ENCODE data around the gene FADS2. TPM values are rescaled to one million over a fixed set of nuclear protein-coding genes. Genes with fewer than 3 reads are reported as not detected.

Gene FADS2
- total RNA-seq, 4 donors from 2014 or later = 1.6 to 30.7 (median 12.0) TPM

DNA sequence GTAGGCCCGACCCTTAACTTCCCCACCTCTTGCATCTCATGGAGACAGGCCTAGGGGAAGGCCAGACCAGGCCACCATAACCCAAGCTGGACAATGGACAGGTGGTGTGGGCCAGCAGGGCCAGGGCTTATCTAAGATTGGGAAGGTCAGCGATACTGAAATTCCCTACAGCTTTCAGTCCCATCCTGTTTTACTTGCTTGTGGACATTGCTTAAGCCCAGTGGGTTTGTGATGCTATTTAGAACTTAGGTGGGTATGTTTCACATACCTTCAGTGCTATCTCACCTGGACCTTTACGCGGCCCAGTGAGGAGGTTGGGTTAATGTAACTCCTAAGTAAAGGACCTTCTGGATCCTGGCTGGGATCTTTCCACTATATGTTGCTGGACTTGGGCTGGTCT is 1.7 kb downstream of the FADS2 start:
- H3K36me3 ChIP-seq = no peaks in the 10 kb centered on the region
- no peaks in the 10 kb centered on the region for H3K27me3 ChIP-seq
- peak overlapping the region in 1 of 4 donors; percentile 59 for H3K4me3 ChIP-seq
- H3K9me3 ChIP-seq = no peaks in the 10 kb centered on the region
- TF ChIP-seq POLR2A (IDR thresholded peaks at IDR 0.05) = no peak
- TF ChIP-seq, protein P1, sequence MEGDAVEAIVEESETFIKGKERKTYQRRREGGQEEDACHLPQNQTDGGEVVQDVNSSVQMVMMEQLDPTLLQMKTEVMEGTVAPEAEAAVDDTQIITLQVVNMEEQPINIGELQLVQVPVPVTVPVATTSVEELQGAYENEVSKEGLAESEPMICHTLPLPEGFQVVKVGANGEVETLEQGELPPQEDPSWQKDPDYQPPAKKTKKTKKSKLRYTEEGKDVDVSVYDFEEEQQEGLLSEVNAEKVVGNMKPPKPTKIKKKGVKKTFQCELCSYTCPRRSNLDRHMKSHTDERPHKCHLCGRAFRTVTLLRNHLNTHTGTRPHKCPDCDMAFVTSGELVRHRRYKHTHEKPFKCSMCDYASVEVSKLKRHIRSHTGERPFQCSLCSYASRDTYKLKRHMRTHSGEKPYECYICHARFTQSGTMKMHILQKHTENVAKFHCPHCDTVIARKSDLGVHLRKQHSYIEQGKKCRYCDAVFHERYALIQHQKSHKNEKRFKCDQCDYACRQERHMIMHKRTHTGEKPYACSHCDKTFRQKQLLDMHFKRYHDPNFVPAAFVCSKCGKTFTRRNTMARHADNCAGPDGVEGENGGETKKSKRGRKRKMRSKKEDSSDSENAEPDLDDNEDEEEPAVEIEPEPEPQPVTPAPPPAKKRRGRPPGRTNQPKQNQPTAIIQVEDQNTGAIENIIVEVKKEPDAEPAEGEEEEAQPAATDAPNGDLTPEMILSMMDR (IDR thresholded peaks at IDR 0.05) = no peak
- peak overlapping the region in 3 of 4 donors; percentile 42 to 92 (median 55) for H3K27ac ChIP-seq
- DNase-seq = no peak
- peaks cover 0 to 38% (median 11%) of the 10 kb centered on the region in 4 donors for H3K4me1 ChIP-seq

- no peak for DNase-seq
- H3K27ac ChIP-seq = peak overlapping the region in 3 of 4 donors; percentile 39 to 92 (median 42)
- H3K4me3 ChIP-seq = peak overlapping the region in 1 of 4 donors; percentile 59
- H3K27me3 ChIP-seq = no peaks in the 10 kb centered on the region
- TF ChIP-seq POLR2A (IDR thresholded peaks at IDR 0.05) = no peak
- TF ChIP-seq, protein P1 (IDR thresholded peaks at IDR 0.05) = no peak
- H3K9me3 ChIP-seq = no peaks in the 10 kb centered on the region
- H3K4me1 ChIP-seq = peaks cover 0 to 43% (median 11%) of the 10 kb centered on the region in 4 donors
- no peaks in the 10 kb centered on the region for H3K36me3 ChIP-seq
These were observed 2.4 kb downstream of the FADS2 start for GRCh38 chr11:61830237-61831105.

GRCh38 chr11:61832207-61832606 is 4.1 kb downstream of the FADS2 start:
- Histone ChIP-seq H3K27ac (no peak overlapping the region), H3K27me3 (no peaks in the 10 kb centered on the region)
- TF ChIP-seq, protein P1 (IDR thresholded peaks at IDR 0.05) = no peak
- TF ChIP-seq POLR2A (IDR thresholded peaks at IDR 0.05) = no peak

DNA sequence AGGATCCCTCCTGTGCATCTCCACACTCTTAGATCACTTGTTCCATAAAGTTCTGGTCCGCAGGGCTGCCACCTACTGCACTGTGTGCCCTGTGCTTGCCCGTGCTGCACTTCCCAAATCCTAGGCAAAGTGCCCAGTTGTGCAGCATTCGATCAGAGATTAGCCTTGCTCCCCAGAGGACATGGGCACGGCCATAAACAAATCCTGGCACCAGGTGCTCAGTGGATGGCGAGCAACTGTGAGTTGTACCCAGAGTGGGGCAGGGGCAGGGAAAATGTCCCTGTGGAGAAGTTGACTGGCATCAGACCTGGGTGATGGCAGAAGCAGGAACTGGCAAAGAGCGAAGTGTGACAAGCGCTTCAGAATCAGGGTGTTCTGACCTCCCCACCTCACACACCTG is 4.7 kb downstream of the FADS2 start:
- no peaks in the 10 kb centered on the region for H3K27me3 ChIP-seq
- H3K9me3 ChIP-seq = no peaks in the 10 kb centered on the region
- H3K36me3 ChIP-seq = no peaks in the 10 kb centered on the region
- peaks cover 0 to 35% (median 10%) of the 10 kb centered on the region in 4 donors for H3K4me1 ChIP-seq
- no peak overlapping the region for H3K4me3 ChIP-seq
- TF ChIP-seq, protein P1 (IDR thresholded peaks at IDR 0.05) = no peak
- no peak for TF ChIP-seq POLR2A (IDR thresholded peaks at IDR 0.05)
- H3K27ac ChIP-seq = no peak overlapping the region
- no peak for DNase-seq

More at GRCh38 chr11:61832207-61832606, 4.1 kb downstream of the FADS2 start:
- Histone ChIP-seq H3K4me3 (no peak overlapping the region), H3K9me3 (no peaks in the 10 kb centered on the region), H3K4me1 (peaks cover 0 to 41% (median 11%) of the 10 kb centered on the region in 4 donors), H3K36me3 (no peaks in the 10 kb centered on the region)
- no peak for DNase-seq

DNA sequence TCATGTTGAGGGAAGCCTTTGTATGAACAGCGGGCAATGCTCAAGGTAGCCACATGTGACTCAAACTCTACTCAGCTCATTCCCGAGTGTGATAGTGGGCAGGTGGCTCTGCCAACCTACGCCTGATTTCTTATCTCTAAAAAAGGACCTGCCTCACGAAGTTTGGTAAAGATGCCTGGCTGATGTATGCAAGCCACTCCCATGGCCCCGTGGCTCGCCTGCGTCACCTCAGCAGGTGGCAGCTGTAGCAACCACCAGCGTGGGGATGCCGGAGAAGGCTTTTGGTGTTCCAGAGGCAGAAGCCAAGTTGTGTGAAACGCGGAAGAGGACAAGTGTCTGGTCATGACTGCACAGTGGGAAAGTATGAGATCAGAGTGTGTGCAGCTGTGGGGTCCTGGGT is 5.4 kb downstream of the FADS2 start:
- no peak overlapping the region for H3K27ac ChIP-seq
- no peak for TF ChIP-seq POLR2A (IDR thresholded peaks at IDR 0.05)
- TF ChIP-seq, protein P1 (IDR thresholded peaks at IDR 0.05) = no peak
- peaks cover 0 to 3% (median 0%) of the 10 kb centered on the region in 3 donors for H3K36me3 ChIP-seq
- no peak overlapping the region for H3K4me3 ChIP-seq
- peaks cover 0 to 35% (median 6%) of the 10 kb centered on the region in 4 donors for H3K4me1 ChIP-seq
- DNase-seq = no peak
- H3K27me3 ChIP-seq = no peaks in the 10 kb centered on the region
- no peaks in the 10 kb centered on the region for H3K9me3 ChIP-seq
